ENCODE data around the gene LLGL1.

LLGL1 gene

DNA sequence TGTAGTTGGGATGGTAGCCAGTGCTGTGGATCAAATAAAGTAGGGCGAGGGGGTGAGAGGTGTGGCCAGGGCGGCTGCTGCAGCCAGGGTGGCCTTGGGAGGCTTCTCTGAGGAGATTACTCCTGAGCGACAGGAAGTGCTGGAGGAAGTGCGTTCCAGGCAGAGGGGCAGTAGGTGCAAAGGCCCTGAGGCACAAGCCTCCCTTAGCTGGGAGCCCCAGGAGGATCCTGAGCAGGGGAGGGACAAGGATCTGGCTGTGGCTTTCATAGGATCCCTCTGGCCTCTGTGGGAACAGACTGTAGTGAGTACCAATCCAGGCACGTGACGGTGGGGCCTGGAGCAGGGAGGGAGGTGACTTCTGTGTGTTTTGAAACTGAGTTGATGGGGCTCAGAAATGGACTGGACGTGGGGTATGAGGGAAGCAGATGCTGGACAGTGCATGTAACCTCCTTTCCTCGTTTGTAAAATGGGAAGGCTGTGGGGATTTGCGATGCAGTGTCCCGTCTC, 2.8 kb downstream of the LLGL1 start:
- DNase-seq (ENCODE audit: insufficient read length, low spot score) (no peak), FAIRE-seq (no peak)

DNA sequence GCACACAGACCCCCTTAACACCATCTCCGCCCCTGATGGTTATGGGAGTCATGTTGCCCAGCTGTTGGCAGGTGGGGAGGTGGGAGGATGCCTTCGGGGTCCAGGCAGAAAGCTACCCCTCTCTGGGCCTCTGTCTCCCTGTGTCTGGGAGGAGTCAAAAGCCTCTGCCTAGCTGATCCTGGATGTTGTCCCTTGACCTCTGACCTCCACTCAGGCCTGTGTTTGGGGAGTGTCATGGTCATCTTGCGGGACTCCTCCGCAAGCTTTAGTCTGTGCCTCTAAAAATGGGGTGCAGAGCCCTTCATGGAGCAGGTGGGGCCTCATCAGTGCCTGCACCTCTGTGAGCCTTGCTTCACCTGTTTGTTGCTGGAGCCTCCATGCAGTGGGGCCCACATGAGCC, 3.8 kb downstream of the LLGL1 start:
- no peak for DNase-seq (ENCODE audit: insufficient read length, low spot score)
- FAIRE-seq, result no peak

DNA sequence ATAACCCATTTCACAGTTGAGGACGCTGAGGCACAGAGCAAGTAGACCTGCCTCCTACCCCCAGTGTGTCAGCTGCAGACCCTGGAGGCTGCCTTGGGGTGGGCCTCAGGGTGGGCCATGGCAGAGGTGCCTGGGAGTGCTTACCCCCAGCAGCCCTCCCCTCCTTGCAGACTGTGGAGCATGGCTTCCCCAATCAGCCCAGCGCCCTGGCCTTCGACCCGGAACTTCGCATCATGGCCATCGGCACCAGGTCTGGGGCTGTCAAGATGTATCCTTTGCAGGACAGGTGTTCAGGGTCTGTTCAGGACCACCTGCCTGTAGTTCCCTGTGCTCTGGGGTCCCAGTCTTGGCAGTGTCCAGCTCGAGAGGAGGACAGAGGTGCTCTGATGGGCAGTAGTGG, 4.3 kb downstream of the LLGL1 start:
- FAIRE-seq (no peak), DNase-seq (ENCODE audit: insufficient read length, low spot score) (no peak)

DNA sequence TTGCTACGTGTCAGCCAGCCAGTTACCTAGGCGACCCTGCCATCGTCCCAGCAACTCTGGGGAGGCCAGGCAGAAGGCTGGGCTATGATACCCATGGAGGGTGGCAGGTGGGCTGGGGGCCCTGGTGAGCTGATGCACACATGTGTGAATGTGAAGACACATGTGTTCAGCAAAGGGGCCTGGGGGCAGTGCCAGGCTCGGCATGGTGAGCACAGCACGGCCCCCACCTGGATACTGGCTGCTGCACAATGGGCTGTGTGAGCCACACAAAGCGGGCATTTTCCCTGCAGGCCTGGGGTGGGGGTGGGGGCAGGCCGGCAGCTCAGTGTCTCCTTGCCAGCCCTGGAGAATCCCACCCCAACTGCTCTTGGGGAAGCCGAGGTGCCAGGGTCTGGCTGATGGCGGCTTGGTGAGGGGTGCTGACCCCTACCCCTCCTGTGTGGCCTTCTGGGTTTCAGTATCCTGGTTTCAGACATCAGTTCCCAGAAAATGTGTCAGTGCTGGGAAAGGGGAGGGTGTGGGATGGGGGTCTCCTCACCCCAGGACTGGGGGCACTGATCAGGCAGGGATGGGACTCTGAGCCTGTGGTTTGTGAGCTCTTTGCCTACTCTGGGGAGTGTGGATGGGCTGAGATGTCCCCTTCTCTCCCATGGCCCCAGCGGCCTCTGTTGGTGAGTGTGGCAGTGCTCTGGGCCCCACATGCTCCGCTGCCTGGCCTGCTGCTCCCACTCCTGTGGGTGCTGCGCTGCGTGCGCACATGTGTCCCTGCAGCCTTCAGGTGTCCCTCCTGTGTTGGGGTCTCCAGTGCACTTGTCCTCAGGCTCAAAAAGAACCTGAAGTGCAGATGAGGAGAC, 5.1 kb downstream of the LLGL1 start:
- DNase-seq (ENCODE audit: insufficient read length, low spot score), result no peak
- FAIRE-seq, result no peak

DNA sequence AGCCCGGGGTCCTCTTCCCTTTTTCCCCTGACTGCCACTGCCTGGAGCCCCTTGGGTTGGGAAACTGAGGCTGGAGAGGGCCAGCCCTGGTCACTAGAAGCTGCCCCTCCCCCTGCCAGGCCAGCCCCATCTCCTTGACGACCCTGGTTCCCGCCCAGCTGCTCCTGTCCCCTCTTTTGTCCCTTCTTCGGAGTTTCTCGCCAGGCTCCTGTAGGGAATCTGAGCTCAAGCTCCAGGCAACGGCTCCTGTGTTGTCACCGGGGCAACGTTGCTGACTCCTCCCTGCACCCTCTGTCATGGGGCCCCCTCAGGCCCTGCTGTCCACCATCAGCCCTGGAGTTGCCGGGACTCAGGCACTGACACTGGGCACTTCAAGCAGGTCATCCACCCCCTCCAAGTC, 5.7 kb downstream of the LLGL1 start:
- DNase-seq (ENCODE audit: insufficient read length, low spot score) (no peak), FAIRE-seq (no peak)

DNA sequence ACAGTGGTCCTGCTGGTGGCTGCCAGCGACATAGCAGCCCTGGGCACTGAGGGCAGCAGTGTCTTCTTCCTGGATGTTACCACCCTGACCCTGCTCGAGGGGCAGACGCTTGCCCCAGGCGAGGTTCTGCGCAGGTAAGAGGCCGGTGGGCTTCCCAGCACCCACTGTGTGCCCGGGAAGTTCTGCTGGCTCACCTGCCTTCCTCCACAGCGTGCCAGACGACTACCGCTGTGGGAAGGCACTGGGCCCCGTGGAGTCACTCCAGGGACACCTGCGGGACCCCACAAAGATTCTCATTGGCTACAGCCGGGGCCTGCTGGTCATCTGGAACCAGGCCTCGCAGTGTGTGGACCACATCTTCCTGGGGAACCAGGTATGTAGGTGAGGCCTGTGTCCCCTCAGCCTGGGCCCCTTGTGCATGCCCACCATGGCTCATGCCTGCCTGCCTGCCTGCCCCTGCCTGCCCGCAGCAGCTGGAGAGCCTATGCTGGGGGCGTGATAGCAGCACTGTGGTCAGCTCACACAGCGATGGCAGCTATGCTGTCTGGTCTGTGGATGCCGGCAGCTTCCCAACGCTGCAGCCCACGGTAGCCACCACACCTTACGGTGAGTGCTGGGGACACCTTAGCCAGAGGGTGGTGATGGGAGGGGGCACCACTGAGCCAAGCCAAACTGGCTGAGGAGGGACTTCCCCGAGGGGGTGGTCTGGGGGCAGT, 8.5 kb downstream of the LLGL1 start:
- DNase-seq (ENCODE audit: insufficient read length, low spot score) (no peak), FAIRE-seq (no peak)

DNA sequence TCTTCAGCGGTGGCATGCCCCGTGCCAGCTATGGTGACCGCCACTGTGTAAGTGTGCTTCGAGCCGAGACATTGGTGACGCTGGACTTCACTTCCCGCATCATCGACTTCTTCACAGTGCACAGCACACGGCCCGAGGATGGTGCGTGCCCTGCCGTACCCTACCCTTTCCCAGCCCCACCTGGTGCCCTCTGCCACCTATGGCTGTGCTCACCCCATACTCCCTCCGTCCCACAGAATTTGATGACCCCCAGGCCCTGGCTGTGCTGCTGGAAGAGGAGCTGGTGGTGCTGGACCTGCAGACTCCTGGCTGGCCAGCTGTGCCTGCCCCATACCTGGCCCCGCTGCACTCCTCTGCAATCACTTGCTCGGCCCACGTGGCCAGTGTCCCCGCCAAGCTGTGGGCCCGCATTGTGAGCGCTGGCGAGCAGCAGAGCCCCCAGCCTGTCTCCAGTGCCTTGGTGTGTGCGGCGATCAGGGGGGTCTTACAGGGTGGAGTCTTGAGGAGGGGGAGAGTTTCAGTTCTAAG, 9.5 kb downstream of the LLGL1 start:
- no peak for FAIRE-seq
- DNase-seq (ENCODE audit: insufficient read length, low spot score), result no peak

DNA sequence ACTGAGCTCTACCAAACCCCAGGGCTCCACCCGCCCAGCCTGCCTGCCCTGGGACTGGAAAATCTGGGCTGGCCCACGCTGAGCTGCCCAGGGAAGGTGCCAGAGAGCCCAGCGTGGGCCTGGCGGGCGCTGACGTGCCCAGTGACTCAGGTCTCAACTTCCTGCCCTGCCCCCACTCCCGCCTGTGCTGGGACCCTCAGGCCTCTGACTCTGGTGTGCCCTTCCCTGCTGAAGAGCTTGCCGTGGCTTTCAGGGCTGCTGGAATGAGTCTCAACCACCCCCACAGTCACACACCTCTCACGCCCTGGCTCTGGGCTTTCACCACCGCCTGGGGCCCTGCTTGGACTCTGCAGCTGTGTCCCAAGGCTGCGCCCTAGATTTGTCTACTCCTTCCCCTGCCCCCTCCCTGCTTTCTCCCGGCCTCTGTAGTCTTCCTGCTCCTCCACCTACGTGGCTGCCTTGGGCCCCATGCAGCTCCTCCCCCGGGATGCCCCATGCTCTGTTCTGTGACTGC, 10.4 kb downstream of the LLGL1 start:
- DNase-seq (ENCODE audit: insufficient read length, low spot score), result no peak
- FAIRE-seq, result no peak

DNA sequence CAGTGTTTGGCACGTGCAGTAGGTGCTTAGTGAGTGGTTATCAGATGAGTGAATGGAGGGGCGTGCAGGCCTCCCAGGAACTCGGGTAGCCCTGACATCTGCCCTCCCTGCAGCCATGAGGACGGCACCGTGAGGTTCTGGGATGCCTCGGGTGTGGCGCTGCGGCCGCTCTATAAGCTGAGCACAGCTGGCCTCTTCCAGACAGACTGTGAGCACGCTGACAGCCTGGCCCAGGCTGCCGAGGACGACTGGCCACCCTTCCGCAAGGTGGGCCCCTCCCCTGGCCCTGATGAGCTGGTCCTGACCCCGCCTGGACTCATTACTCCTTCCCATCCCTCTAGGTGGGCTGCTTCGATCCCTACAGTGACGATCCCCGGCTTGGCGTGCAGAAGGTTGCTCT, 11.1 kb downstream of the LLGL1 start:
- DNase-seq (ENCODE audit: insufficient read length, low spot score), result no peak
- FAIRE-seq, result no peak

DNA sequence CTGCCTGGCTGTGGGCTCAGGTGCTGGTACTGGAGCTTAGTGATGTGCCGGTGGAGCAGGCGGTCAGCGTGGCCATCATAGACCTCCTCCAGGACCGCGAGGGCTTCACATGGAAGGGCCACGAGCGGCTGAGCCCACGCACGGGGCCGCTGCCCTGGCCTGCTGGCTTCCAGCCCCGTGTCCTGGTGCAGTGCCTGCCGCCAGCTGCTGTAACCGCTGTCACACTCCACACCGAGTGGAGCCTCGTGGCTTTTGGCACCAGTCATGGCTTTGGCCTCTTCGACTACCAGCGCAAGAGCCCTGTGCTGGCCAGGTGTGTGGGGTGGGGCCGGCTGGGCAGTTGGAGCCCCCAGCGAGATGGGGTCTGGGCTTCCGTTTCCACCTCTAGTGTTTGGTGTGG, 12.0 kb downstream of the LLGL1 start:
- no peak for FAIRE-seq

DNA sequence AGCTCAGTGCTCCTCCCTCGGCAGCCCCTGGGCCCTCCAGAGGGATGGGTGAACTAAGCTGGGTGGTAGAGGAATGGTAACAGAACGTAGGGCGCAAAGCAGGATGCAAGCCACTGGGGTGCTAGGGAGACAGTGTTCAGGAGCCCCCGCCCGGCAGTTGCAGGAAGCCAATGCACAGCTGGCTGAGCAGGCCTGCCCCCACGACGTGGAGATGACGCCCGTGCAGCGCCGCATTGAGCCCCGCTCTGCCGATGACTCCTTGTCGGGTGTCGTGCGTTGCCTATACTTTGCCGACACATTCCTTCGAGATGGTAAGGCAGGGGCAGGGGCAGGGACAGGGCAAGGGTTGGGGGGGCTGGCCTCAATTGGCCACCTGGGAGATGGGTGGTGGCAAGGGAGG, 12.9 kb downstream of the LLGL1 start:
- FAIRE-seq (no peak), DNase-seq (ENCODE audit: insufficient read length, low spot score) (no peak)

More for the DNA sequence above, 12.0 kb downstream of the LLGL1 start:
- no peak for DNase-seq (ENCODE audit: insufficient read length, low spot score)

DNA sequence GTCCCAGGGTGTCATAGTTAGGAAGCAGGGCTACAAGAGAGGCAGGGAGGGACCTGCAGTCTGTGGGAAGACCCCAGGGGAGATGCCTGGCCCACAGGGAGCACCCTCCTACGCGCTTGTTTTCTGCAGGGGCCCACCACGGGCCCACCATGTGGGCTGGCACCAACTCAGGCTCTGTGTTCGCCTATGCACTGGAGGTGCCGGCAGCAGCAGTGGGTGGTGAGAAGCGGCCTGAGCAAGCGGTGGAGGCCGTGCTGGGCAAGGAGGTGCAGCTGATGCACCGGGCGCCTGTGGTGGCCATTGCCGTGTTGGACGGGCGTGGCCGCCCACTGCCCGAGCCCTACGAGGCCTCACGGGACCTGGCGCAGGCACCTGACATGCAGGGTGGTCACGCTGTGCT, 15.0 kb downstream of the LLGL1 start:
- DNase-seq (ENCODE audit: insufficient read length, low spot score) (no peak), FAIRE-seq (no peak)

DNA sequence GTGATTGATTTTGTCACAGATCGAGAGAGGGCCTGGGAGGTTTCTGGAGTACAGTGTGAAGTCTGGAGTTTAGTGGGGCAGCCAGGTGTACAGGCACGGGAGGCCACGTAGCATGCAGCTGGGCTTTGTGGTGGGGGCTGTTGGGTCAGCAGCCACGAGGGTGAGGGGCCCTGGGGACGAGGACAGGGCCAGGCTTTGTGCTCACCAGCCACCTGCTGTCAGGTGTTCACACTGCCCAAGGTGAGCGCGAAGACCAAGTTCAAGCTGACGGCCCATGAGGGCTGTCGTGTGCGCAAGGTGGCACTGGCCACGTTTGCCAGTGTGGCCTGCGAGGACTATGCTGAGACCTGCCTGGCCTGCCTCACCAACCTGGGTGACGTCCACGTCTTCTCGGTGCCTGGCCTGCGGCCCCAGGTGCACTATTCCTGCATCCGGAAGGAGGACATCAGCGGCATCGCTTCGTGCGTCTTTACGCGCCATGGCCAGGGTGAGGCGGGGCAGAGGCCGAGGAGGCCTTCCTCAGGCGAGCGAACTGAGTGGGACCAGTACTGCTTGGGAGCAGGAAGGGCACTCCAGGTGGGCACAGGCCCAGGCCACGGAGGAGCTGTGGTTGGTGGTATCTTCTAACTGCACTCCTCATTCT, 15.9 kb downstream of the LLGL1 start:
- FAIRE-seq (no peak), DNase-seq (ENCODE audit: insufficient read length, low spot score) (no peak)

DNA sequence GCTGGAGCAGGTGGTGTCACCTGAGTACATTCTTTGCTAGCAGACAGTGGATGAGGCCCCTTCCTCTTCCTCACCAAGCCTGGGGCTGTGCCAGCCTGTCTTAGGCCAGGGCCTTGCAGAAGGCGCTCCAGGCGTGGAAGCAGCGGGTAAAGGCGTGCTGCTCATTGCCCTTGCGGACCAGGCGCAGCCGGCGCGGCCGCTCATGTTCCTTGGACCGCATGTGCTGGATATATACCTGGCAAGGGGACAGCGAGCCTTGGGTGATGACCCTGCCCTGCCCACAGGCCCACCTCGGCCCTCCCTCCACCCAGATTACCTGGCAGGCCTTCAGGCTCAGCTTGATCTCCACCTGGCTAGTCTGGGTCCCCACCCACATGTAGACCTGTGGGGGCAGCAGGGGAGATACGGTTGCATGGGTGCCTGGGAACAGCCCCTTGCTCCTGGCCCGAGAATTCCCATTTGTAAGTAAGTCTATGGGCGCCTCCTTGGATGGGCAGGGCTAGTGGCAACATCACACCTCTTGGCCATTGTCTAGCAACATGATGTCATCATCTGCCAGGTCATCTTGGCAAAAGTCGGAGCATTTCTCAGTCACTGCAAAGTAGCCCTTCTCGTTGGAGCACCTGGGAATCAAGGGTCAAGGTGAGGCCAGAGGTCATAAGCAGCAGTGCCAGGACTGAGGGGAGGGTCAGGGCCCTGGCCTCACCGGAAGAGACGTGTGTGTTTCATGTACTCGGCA, 19.8 kb downstream of the LLGL1 start:
- no peak for FAIRE-seq
- DNase-seq (ENCODE audit: insufficient read length, low spot score), result no peak

DNA sequence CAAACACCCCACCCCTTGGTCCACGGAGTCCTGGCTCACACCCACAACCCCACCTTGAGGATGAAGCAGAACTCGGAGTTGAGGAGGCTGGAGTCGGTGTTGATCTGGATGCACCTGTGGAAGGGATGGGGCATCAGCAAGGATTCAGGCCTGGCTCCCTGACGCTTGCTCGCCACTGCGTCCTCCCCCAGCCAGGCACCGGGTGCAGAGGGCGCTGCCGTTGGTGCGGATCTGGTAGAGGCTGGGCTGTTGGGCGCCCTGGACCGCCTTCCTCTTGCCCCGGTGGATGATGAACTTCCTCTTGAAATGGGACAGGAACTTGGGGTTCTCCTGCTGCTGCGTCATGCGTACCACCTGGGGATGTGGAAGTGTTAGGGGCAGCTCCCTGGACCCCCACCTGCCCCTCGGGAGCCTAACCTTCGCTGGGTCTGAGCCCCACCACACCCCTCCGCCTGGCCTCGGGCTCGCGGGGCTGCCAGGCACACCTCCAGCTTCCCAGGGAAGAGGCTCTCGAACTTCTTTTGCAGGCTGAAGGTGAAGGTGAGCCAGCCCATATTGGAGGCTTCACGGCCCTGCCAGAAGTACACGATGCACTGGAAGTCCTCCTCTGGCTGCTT, 20.8 kb downstream of the LLGL1 start:
- FAIRE-seq (no peak), DNase-seq (ENCODE audit: insufficient read length, low spot score) (no peak)

DNA sequence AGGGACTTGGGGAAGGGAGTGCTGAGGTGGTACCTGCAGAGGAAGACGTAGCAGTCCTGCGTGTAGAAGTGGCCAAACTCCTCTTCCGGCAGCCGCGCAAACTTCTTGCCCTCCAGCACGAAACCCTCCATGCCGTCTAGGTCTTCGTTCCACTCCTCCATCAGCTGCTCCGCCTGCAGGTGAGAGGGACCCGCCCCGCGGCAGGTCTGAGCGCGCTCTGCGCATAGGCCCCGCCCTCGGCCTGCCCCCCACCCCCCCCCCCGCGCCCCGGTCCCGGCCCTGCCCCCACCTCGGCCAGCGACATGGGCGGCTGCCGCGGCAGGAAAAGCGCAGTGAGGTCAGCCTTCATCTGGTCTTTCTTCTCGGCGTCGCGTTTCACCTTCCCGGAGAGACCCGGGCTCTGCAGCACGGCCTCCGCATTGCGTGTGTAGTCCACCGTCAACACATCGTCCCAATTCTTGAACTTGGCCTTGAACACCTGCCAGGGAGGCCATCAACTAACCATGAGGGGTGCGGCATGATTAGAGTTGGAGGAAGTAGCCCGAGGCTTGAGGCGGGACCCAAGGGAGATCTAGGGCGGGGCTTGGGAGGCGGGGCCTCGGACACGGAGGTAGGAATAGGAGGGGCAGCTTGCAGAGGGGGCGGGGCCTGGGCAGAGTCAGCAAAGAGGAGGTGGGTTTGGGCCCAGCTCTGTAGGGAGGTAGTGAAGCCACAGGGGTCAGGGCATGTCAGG, 21.6 kb downstream of the LLGL1 start:
- DNase-seq (ENCODE audit: insufficient read length, low spot score), result peak; percentile 69
- no peak for FAIRE-seq

DNA sequence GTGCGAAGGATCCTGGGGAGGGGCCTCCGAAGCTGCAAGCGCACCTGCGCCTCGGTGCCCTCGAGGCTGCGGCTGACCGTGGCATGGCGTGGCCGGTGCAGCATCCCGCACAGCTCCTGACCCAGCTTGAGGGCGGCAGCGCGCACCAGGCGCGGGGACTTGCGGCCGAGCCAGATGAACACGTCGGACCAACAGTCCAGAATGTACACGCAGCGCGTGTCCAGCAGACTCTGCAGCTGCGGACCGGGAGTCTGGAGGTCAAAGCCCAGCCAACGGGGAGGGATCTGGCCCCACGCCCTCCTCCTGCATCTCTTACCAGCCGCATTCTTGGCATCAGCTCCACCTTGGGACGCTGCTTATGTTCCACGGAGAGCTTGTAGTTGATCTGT, 22.2 kb downstream of the LLGL1 start:
- no peak for FAIRE-seq

DNA sequence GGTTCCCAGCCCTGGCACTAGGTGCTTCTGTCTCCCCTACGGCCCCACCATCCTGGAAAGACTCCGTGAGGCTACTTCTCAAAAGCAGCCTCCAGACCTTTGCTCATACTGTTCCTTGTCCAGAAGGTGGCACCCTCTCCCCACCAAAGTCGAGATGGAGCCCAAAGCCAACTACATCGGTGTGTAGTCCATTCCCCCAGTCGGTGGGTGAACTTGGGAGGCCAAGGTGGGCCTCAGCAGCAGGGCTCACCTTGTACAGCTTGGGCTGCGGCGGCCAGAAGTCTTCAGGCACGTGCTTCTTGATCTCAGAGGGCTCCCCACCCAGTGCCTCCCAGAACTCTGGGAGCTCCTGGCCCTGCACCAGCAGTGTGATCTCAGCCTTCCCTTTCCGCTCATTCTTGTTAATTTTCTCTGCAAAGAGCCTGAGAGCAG, 22.9 kb downstream of the LLGL1 start:
- FAIRE-seq (peak; percentile 90), DNase-seq (ENCODE audit: insufficient read length, low spot score) (peak; percentile 99)

More for the DNA sequence above, 22.2 kb downstream of the LLGL1 start:
- no peak for DNase-seq (ENCODE audit: insufficient read length, low spot score)

DNA sequence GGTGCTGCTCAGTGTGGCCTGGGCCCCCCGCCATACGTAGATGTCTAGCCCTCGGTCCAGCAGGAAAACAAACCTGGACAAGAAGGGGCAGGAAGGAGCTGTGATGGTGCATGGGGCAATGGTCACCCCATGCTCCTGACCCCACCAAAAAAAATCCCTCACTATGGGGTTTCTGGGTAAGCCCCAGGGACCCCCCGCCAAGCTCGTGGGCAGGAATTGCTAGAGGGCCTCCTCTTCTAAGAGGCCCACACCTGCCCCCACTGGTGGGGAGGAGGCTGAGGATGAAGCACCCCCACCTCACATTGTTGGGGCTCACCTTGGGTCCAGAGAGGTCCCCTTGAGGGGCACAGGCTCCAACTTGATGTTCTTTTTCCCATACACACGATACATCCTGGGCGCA, 23.4 kb downstream of the LLGL1 start:
- no peak for DNase-seq (ENCODE audit: insufficient read length, low spot score)
- FAIRE-seq, result no peak

All from GM19239 (cell line).